MM.1S (cell line): ENCODE results near the gene ACSL5.

Experiments used
- EZH2 ChIP-seq: fragments of 300-600 bp; sonication (generic); optimal IDR thresholded peaks from 2 replicates; pipeline ENCODE3; 2017; ENCODE audit warnings: low read depth, mild to moderate bottlenecking, antibody characterized with exemption, low read length, mixed read lengths
- EZH2phosphoT487 ChIP-seq: fragments of 300-600 bp; sonication (generic); IDR thresholded peaks from 2 replicates; pipeline ENCODE4 v1.6.1; 2018; ENCODE audit warnings: antibody characterized with exemption, low read length
- TF ChIP-seq, protein P1 (sequence below): fragments of 300-600 bp; sonication (generic); IDR thresholded peaks from 2 replicates; pipeline ENCODE4 v1.5.1; 2016; ENCODE audit warnings: antibody characterized with exemption, low read length, mixed read lengths

DNA sequence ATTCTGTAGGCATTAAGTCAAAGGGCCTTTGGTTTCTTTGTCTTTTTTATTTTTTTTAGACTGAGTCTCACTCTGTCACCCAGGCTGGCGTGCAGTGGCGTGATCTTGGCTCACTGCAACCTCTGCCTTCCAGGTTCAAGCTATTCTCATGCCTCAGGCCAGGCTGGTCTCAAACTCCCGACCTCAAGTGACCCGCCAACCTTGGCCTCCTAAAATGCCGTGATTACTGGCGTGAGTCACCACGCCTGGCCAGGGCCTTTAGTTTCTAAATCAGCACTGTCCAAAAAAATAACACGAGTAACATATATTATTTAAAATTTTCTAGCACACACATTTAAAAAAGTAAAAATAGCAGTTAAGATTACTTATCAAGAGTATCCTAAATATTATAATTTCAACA, 11.1 kb upstream of the ACSL5 start:
- TF ChIP-seq, protein P1, sequence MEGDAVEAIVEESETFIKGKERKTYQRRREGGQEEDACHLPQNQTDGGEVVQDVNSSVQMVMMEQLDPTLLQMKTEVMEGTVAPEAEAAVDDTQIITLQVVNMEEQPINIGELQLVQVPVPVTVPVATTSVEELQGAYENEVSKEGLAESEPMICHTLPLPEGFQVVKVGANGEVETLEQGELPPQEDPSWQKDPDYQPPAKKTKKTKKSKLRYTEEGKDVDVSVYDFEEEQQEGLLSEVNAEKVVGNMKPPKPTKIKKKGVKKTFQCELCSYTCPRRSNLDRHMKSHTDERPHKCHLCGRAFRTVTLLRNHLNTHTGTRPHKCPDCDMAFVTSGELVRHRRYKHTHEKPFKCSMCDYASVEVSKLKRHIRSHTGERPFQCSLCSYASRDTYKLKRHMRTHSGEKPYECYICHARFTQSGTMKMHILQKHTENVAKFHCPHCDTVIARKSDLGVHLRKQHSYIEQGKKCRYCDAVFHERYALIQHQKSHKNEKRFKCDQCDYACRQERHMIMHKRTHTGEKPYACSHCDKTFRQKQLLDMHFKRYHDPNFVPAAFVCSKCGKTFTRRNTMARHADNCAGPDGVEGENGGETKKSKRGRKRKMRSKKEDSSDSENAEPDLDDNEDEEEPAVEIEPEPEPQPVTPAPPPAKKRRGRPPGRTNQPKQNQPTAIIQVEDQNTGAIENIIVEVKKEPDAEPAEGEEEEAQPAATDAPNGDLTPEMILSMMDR = no peak
- TF ChIP-seq EZH2phosphoT487 (no peak), EZH2 (no peak)
